Stimulated activated CD8-positive, alpha-beta memory T cell treated with anti-CD3 and anti-CD28 coated beads, Interleukin-15, amount 100 ng/mL, for 48 hours (primary cell): ENCODE results near the gene PPP2R2D.
"Not testable (repeated sequence)": the region's sequence is repeated elsewhere in the genome, so short reads cannot be mapped to it uniquely, and the experiment has no call there.

Experiments
- DNase-seq, 2 donors: peaks; one replicate each; pipeline ENCODE4 v3.0.0-alpha.2; 2020; ENCODE audit warnings: low read depth in 2 of 2

PPP2R2D gene

DNA sequence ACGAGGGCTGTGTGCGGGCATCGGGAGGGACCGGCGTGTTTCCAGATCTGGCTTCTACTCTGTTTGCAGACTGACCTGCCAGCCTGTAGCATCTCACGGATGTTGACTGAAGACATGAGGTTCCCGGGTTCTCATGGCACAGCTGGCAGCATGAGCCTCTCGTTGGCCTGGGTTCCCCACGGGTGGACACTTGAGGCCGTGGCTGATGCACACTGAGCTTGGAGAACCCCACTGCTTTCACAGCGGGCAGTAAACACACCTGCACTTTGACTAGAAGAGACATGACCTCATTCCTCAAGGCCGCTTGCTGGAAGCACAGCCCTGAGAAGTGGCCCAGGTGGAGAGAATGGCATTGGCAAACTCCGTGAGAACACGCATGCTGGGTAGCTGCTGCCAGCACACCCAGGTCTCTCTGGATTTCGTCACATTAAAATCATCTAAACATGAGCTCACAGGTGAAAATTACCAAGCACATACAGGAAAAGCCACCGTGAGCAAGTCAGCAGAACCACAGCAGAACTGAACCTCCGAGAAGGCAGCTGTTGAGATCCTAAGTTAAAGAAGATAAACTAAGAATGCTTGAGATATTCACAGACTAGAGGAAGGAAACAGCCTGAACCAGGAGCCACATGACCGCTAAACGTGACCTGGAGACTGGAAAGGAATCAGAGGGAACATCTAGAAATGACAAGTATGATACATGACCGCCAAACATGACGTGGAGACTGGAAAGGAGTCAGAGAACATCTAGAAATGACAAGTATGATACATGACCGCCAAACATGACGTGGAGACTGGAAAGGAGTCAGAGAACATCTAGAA is 48.4 kb downstream of the PPP2R2D start:
- DNase-seq = no peak

DNA sequence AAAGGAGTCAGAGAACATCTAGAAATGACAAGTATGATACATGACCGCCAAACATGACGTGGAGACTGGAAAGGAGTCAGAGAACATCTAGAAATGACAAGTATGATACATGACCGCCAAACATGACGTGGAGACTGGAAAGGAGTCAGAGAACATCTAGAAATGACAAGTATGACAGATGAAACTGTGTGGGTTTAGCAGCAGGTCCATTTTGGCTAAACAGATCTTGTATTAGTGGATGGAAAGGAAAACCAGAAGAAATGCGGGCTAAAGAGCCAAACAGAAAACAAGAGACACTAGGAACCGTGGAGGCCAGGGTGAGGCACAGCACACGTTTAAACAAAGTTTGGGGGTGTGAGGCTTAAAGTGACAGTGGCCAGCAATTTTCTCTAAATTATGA is 49.1 kb downstream of the PPP2R2D start:
- not testable (repeated sequence) for DNase-seq

DNA sequence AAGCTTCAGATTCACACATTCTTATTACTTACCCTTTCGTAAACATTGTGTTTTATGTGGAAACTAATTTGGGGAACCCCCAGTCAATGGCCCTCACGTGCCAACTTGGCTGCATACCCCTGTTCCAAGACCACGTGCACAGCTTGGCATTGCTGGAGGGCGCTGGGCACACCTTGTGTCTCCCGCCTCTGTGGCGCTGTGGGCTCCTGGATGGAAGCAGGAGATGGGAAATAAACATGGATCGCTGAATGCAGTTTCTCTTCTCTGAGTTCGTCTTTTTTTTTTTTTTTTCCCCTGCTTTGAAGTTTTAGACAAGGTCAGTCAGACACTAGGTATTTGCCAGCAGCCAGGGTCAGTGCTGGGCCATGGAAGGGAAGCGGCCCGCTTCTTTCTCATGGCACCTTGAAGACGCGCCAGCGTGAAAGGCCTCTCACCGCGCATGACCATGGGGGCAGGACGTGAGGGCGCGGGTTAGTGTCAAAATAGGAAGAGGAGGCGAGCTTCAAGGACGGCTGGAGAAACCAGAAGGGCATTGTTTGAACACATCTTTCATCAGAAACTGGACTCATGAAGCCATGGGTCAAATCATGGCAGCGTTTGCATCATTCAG is 53.7 kb downstream of the PPP2R2D start:
- DNase-seq = no peak

DNA sequence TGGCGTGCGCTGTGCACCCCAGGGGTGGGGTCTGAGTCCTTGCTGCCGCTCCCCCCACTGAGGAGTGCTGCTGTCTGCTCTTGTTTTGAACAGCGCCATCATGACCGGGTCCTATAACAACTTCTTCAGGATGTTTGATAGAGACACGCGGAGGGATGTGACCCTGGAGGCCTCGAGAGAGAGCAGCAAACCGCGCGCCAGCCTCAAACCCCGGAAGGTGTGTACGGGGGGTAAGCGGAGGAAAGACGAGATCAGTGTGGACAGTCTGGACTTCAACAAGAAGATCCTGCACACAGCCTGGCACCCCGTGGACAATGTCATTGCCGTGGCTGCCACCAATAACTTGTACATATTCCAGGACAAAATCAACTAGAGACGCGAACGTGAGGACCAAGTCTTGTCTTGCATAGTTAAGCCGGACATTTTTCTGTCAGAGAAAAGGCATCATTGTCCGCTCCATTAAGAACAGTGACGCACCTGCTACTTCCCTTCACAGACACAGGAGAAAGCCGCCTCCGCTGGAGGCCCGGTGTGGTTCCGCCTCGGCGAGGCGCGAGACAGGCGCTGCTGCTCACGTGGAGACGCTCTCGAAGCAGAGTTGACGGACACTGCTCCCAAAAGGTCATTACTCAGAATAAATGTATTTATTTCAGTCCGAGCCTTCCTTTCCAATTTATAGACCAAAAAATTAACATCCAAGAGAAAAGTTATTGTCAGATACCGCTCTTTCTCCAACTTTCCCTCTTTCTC is 55.0 kb downstream of the PPP2R2D start:
- DNase-seq = no peak

DNA sequence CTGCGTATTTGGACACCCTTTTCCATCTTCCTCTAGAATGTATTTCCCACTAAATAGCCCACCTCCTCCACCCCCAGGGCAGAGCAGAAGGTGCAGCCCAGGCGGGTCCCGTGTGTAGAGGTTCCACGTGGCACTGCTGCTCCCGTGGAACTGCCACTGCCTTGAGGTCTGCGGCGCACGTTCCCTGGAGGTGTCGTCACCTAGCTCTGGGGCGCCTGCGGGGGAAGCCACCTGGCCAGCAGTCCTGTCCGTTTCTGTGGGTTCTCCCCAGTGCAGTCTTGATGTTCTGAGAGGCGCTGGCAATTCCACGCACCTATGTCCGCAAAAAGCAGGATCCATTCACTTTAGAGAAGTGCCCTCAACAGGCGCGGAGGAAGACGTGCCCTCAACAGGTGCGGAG is 59.0 kb downstream of the PPP2R2D start:
- DNase-seq = no peak

DNA sequence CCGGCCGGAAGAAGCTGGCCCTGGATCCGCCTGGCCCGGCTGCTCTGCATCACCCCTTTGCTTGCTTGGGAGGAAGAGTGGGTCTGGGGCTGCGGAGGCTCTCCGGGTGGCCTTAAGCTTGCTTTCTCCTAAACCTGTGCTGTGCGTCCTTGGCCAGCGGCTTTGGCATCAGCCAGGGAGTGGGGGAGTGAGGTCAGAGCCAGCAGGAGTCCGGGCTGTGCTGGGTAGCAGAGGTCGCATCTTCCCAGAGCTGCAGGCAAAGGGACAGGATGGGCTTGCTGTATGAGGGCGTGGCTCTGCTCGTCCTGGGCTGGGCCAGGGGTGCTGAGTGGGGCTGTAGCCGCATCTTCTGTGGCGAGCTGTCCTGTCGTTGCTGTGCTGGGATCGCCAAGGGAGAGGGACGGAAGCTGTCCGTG is 59.8 kb downstream of the PPP2R2D start:
- no peak for DNase-seq

DNA sequence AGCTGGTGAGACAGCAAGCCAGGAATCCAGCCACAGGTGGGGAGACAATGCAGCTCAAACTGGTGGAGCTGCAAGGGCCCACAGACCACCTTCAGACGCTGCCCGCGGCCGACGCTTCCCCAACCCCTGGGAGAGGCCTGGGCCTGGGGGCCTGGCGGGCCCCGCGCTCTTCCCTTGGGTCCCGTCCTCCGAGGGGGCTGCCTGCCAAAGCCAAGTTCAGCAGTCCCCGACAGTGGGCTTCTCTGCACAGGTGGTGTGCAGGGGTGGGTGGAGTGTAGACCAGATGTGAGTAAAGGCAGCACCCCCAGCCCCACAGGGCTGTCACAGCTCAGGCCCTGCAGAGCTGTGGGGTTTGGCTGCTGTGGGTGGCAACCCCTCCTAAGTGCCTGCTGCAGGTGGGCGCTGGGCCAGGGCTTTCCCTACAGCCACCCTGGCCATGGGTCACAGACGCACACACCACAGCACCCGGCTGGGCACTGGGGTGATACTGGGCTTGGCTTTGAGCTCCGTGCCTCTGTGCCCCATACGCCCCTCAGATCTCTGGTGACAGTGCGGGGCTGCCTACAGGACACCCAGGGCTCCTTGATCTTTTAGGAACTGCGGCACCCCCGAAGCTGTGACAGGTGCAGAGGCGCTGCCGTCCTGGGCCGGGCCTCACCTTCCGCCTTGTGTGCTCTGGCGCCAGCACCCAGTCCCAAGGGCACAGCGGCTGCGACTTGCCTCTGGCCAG is 60.4 kb downstream of the PPP2R2D start:
- DNase-seq = no peak

DNA sequence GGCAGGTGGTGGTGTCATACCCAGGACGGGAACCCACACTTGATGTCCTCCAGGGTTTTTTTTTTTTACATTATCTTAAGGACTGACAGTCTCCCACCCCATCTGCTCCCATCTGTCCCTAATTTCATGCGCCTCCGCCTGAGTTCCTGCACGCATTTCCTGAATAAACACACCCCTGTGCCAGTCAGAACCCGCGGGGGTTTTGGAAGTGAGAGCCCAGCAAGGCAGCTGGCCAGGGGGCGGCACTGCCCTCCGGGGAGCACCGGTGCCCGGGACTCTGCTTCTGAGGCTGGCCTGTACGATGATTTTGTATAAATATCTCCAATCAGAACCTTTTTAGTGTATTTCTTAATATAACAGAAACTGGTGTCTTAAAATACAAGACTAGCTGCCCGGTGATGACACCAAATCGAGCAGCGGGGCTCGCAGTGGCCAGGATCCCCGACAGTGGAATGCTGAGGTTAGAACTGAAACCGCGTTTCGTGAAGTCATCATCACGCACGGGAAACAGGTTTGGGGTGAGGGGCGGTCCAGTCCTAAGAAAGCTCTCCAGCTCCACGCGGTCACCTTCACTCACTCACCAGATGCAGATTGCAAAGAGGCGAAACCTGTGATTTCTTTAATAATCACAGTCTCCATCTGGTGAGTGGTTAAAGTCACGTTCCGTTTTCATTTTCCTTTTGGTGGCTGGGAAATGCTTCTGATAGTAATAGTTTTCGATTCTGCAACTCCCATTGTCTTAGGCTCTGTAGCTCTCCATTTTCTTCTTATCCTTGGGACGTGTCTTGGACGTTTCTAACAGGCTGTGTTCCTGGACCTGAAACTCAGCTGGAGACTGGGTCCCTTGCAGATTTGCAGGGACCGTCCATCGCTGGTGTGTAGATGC is 61.2 kb downstream of the PPP2R2D start:
- no peak for DNase-seq

DNA sequence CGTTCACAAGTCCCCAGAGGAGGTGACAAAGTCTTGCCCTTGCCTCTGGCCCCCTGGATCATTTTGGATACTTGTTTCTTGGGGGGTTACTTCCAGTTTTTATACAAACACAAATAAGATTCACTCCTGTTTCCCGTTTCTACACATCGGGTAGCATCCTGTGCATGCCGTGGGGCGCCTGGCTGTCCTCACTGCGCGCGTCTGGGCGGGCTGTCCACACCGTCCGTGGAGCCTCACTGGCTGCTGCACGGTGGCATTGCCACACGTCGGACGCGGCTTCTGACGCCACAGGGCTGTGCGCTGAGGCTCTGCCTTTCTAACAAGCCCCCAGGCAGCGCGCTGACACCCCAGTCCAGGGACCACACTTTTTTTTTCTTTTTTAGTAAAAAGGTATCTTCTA is 62.5 kb downstream of the PPP2R2D start:
- no peak for DNase-seq

DNA sequence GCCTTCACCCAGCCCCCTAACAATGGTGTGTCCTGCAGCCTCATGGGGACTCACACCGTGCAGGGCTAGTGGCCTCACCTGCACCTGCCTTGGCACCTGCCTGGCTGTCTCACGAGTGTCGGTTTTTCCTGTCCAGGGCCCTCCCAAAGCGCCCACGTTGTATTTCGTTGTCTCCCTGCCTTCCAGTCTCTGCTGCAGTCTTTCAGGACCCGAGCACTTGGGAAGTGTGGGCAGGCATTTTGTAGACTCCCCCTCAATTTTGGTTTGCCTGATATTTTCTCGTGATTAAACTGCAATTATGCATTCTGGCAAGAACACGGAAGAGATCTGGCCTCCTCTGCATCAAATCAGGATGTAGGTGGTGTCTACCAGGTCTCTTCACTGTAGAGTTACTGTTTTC is 63.0 kb downstream of the PPP2R2D start:
- DNase-seq = no peak

DNA sequence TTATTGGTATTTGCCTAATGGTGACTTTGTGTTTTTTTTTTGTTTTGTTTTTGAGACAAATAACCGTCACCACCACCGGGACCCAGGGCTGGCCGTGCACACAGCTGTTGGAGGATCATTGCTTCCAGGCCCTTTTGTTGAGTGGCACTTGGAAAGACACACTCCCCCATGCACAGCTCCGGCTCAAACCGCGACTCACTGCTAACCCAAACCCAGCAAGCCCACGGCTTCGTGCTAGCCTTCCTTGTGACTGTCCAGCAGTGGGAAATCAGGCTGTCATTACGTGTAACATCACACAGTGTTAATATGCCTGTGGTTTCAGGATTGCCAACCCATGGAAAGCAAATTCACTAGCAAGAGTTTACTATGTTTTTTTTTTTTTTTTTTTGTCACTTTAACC is 63.5 kb downstream of the PPP2R2D start:
- DNase-seq = no peak

DNA sequence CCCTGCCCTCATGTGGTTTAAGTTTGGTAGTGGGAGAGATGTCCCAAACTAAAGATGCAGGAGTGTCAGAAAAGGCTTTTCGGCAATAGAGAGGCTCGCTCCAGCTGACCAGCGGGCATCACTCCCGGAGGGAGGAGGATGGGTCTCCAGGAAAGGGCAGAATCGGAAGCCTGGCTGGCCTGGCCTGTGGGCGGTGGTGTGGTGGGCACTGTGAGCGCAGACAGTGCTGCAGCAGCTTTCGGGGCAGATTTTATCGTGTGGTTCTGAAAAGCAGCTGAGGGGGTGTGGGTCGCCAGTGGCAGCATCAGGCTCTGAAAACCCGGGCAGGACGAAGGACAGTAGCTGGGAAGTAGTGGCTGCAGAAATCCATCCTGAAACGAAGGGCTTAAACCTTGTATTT is 68.1 kb downstream of the PPP2R2D start:
- no peak for DNase-seq

DNA sequence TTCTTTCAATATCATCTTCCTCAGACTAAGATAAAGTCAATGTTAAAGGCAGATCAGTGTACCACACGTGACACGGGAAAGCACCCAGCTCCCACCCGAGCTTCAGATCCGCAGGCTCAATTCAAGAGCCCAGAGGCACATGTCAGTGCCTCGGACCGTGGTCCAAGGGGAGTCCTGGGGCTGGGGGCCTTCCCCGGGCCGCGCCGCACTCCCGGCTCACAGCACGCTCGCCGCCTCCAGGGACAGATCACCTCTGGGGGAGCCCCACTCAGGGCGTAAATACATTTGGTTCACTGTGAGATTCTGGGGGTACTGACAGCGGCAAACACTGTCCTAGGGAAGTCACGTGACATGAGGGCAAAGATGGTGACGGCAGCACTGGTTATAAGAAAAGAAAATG is 70.1 kb downstream of the PPP2R2D start:
- no peak for DNase-seq

DNA sequence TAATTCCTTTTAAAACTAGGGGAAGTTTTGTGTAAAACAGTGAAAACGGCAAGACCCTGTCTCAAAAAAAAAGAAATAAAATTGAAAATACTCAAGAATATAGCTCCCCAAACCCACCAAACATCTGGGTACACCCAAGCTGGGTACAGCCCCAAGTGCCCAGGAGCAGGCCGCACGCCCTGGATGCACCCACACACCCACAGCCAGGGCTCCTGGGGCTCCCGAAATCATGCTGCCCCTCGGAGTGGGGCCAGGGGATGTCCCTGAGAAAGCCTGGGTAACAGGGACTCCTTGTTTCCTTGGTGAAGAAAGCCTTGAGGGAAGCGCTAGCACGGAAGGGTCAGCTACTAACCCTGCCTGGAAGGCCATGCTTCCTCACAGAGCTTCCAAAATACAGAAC is 70.8 kb downstream of the PPP2R2D start:
- DNase-seq = no peak

DNA sequence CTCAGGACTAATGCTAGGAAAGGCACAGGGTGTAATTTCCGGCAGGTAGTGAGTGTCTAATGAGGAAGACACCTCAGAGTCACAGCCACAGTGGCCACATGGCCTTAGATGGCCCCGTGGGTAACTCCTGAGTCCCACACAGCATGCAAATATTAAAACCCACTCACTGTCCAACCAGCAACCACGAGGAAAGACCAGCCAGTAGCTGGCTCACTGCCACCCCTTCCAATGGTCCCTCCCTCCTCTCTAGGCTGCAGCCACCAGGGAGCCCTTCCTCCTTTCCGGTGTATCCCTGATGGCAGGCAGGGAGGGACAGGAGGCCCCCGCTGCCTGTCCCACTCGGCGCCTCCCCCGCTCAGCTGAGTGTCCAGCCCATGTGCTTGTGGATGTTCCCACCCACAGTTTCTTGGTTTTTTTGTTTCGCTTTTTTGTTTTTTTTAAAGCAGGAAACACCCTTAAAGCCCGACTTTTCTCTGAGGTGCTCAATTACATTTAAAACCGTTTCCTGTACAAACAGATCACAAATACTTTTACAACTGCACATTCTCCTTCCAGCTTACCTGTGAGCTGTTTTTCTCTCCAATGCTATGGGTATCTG is 71.8 kb downstream of the PPP2R2D start:
- no peak for DNase-seq

DNA sequence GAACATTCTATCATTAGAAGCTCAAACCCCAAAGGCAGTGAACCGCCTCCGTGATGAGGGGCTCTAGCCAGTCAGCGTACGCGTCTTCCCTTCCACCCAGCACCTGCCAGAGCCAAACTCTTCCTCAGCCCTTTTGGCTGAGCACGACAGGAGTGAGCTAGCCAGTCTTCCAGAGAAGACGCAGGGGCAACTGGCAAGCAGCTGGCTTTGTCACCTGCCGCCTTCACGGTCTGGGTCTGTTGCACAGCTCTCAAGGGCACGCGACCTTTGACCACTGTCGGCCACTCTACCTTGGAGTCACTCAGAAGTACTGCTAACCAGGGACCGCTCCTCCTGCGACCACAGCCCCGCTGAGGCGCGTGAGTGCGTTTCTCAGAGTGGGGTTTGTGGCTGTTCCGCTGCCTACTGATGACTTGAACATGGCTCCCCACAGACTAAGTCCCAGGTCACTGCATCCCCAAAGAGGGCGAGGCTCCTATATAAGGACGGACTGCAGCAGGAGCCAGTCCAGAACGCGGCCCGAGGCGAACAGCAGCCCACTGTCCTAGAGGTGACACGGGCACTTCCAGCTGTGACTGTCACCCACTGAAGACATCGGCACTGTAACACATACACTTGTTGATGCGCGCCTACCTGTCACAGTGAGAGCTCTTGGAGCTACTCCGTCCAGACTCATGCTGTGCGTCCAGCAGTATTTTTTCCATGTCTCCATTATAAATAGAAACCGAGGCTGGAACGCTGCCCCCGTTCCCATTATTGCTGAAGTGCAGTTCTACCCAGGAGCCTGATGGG is 72.5 kb downstream of the PPP2R2D start:
- no peak for DNase-seq

DNA sequence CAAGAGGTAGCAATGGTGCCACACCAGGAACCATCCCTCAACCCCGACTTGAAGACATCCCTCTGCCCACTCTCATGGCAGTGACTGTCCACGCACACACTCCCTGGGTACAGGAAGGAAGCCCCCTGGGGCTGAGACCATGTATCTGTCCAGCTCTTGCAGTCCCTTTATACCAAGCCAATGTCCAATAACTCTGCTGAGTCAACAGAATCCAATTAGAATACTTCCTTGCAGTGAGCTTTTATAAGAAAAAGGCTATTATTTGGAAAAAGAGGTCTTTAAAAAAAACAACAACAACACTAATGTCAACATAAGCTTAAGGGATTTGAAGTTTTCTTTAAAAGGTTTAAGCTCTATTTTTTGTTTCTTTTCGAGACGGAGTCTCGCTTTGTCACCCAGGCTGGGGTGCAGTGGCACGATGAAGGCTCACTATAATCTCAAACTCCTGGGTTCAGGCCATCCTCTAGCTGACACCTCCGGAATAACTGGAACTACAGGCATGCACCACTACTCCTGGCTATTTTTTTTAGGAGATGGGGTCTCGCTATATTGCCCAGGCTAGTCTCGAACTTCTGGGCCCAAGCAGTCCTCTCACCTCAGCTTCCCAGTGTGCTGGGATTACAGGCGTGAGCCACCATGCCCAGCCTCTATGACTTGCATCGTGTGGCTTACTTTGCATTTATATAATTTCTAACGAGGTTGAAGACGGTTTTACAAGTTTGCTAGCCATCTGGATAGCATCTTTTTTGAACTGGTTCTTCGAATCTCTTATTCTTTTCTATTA is 73.4 kb downstream of the PPP2R2D start:
- DNase-seq = no peak

DNA sequence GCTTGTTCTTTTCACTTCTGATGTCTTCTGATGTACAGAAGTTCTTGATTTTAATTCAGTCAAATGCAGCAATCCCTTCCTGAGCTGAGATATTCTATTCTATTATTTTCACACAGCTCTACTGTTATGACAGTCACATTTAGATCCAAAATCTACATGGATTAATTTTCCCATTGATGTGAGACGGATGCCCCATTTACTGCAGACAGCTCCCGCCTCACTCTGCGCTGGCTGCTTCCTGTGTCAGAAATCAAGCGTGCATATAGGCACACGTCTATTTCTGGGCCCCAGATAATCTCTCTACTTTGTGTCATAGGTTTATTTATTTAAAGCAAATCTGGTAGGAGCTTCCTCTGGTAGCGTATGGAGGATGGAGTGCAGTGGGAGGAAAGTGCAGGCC is 74.2 kb downstream of the PPP2R2D start:
- DNase-seq = no peak

DNA sequence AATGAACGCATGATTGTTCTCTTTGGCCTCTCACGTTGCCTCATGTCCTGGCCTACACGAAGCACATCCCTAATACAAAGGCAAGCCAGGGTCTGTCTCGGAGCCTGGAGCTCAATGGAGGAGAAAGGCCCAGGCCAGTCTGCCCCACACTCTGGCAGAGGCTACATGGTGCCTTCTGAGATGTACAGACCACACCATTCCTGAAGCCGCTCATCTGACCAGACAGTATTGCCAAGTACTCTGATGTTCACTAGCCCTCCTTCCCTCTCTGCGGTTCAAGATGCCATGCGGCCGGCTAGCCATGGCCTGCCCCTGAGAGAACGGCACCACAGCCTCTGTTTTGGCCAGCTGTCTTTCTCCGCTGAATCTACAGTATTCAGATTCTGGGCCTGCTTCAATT is 75.0 kb downstream of the PPP2R2D start:
- no peak for DNase-seq
